Small intestine (tissue), 7 donors: Measurements from ENCODE around the gene RSPH1. TPM values are rescaled to one million over a fixed set of nuclear protein-coding genes. Genes with fewer than 3 reads are reported as not detected.
A peak's percentile ranks its signal among the peaks of the same experiment; 100 is the strongest.

ENCODE experiments used
- DNase-seq, 2 donors: peaks; one replicate each; pipeline versions ENCODE4 v3.0.0 to v3.0.0-alpha.2; 2013
- FAIRE-seq: peaks from 2 replicates; lab custom pipeline; 2012; peaks lifted over from hg19 to GRCh38; lab: Jason Lieb, UNC
- H3K27ac ChIP-seq, 3 donors: one replicate each; pipeline ENCODE4 v1.5.1; 2013; ENCODE audit warnings: low read length in 2 of 3, mild to moderate bottlenecking in 2 of 3, control low read depth in 1 of 3, inconsistent platforms in 1 of 3, low read depth in 1 of 3, moderate library complexity in 1 of 3
- H3K27me3 ChIP-seq, 3 donors: one replicate each; pipeline ENCODE4 v1.6.1; 2013; ENCODE audit warnings: low read length in 3 of 3, inconsistent platforms in 1 of 3; ENCODE audit not compliant: control insufficient read depth in 3 of 3, insufficient read depth in 3 of 3
- H3K36me3 ChIP-seq, 3 donors: one replicate each; pipeline ENCODE4 v1.6.1; 2013; ENCODE audit warnings: low read length in 3 of 3, inconsistent platforms in 1 of 3, low read depth in 1 of 3, mild to moderate bottlenecking in 1 of 3, moderate library complexity in 1 of 3; ENCODE audit not compliant: control insufficient read depth in 3 of 3, insufficient read depth in 2 of 3
- H3K4me1 ChIP-seq, 3 donors: one replicate each; pipeline ENCODE4 v1.6.1; 2013; ENCODE audit warnings: low read length in 2 of 3, inconsistent platforms in 1 of 3, low read depth in 1 of 3, mild to moderate bottlenecking in 1 of 3, moderate library complexity in 1 of 3; ENCODE audit not compliant: control insufficient read depth in 3 of 3, insufficient read depth in 2 of 3
- H3K4me3 ChIP-seq, 3 donors: one replicate each; pipeline ENCODE4 v1.5.1; 2013; ENCODE audit warnings: low read length in 3 of 3, control low read depth in 1 of 3, inconsistent platforms in 1 of 3, low read depth in 1 of 3, mild to moderate bottlenecking in 1 of 3, moderate library complexity in 1 of 3
- H3K9me3 ChIP-seq, 2 donors: one replicate each; pipeline ENCODE4 v1.6.1; 2013; ENCODE audit warnings: low read depth in 1 of 2, low read length in 1 of 2; ENCODE audit not compliant: control insufficient read depth in 2 of 2, insufficient read depth in 1 of 2
- WGBS, 3 donors: extraction: QIAGEN DNeasy Blood & Tissue Kit; methylation state at CpG; one replicate each; pipeline ENCODE4 v1.1.7; 2013; 5-methylcytosine and 5-hydroxymethylcytosine counted together
- polyA plus RNA-seq, 4 donors: library from polyadenylated mRNA; stranded (reverse) in 3 of 4; unstranded in 1 of 4; fragments of 200-250 nt in 3 of 4; fragments of 120-200 nt in 1 of 4; gene quantifications; one replicate each; pipeline versions ENCODE4 v1.2.1 to v1.2.3, GENCODE V29; 2013
- donor health status: healthy with polysubstance abuse.
- donor health status: control.
- donor health status: control.
- donor health status: Bipolar disorder and iron deficiency.
- donor health status: healthy.

The RSPH1 gene
- polyA plus RNA-seq, 4 donors = 3.8 to 14.1 (median 7.8) TPM

DNA sequence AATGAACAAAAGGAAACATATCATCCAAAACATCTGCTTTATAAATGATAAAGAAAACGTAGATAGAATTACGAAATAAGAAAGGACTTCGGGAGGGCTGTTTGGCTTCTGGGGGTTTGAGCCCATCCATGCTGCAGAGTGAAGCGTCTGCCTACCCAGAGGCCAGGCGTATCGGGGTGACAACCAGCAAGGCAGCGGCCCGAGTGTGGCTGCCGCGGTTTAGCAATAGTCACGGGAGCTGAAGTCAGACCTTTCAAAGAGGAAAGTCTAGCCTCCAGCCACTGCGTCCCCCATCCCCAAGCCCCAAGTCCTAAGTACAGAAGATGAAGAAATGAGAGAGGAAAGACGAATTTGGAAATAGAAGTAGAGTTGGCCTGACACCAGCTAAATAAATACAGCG, 26.2 kb upstream of the RSPH1 start:
- FAIRE-seq (no peak), DNase-seq (no peak)
- Histone ChIP-seq H3K36me3 (peaks cover 3 to 67% (median 8%) of the 10 kb centered on the region in 3 donors), H3K27ac (no peak overlapping the region), H3K4me3 (no peak overlapping the region), H3K9me3 (no peaks in the 10 kb centered on the region), H3K27me3 (no peaks in the 10 kb centered on the region), H3K4me1 (peaks cover 12 to 51% (median 19%) of the 10 kb centered on the region in 3 donors)
- WGBS, 3 donors = 89 to 92% (median 90%) methylated on average over 14 of the region's 14 CpGs

GRCh38 chr21:42521805-42522204, 25.8 kb upstream of the RSPH1 start:
- DNase-seq (no peak), FAIRE-seq (no peak)
- peaks cover 3 to 68% (median 8%) of the 10 kb centered on the region in 3 donors for H3K36me3 ChIP-seq
- no peaks in the 10 kb centered on the region for H3K27me3 ChIP-seq
- WGBS, 3 donors = 73 to 90% (median 85%) methylated on average over 6 of the region's 6 CpGs
- no peaks in the 10 kb centered on the region for H3K9me3 ChIP-seq
- H3K27ac ChIP-seq = no peak overlapping the region
- peaks cover 7 to 50% (median 16%) of the 10 kb centered on the region in 3 donors for H3K4me1 ChIP-seq
- no peak overlapping the region for H3K4me3 ChIP-seq

DNA sequence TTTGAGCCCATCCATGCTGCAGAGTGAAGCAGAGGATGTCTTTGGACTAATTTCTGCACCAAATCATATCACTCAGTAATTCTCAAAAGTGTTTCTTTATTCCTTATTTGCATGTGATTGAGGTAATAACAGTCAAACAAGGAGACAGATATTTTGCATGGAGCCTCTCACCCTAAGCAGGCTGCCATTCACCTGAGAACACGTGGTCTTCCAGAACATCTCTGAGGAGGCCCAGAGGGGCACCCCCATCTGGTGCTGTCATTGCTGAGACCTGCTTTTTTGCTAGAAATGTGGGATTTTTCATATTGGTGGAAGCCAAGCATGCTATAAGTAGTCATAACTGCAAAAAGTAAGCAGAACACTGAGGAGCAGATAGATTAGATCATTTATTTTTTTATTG, 25.4 kb upstream of the RSPH1 start:
- DNase-seq (no peak), FAIRE-seq (no peak)
- no peaks in the 10 kb centered on the region for H3K9me3 ChIP-seq
- H3K4me1 ChIP-seq = peaks cover 7 to 48% (median 16%) of the 10 kb centered on the region in 3 donors
- H3K27ac ChIP-seq = no peak overlapping the region
- peaks cover 3 to 68% (median 8%) of the 10 kb centered on the region in 3 donors for H3K36me3 ChIP-seq
- no peak overlapping the region for H3K4me3 ChIP-seq
- no peaks in the 10 kb centered on the region for H3K27me3 ChIP-seq
- WGBS, 3 donors = 73 to 80% (median 73%) methylated on average over 1 of the region's 1 CpG

GRCh38 chr21:42520628-42521253, 24.7 kb upstream of the RSPH1 start:
- H3K27ac ChIP-seq = peak overlapping the region in 1 of 3 donors; percentile 47
- 83 to 89% (median 86%) methylated on average over 18 of the region's 18 CpGs for WGBS, 3 donors
- no peaks in the 10 kb centered on the region for H3K27me3 ChIP-seq
- no peaks in the 10 kb centered on the region for H3K9me3 ChIP-seq
- DNase-seq (peak in 1 of 2 donors; percentile 60), FAIRE-seq (no peak)
- H3K36me3 ChIP-seq = peaks cover 3 to 68% (median 8%) of the 10 kb centered on the region in 3 donors
- H3K4me3 ChIP-seq = no peak overlapping the region
- H3K4me1 ChIP-seq = peaks cover 10 to 46% (median 13%) of the 10 kb centered on the region in 3 donors

DNA sequence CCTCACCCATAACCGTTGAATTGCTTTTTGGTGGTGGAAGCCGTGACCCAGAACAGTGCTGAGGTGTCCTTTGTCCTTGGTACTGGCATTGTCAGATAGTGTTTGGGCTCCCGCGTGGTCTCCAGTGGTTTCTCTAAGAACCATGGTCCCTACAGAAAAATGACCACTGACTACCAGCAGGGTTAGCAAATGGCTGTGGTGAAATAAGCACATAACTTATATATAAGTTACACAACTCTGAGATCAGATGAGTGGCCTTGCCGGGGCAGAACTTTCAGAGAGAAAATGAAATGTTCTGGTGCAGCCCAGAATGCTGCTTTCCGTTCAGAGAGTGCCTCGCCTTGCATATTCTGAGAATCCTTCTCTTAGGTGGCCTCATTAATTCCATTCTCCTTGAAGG, 22.6 kb upstream of the RSPH1 start:
- no peaks in the 10 kb centered on the region for H3K27me3 ChIP-seq
- peaks cover under 1 to 32% (median 7%) of the 10 kb centered on the region in 3 donors for H3K4me1 ChIP-seq
- DNase-seq (no peak), FAIRE-seq (no peak)
- H3K36me3 ChIP-seq = peaks cover 3 to 60% (median 7%) of the 10 kb centered on the region in 3 donors
- no peak overlapping the region for H3K27ac ChIP-seq
- H3K4me3 ChIP-seq = no peak overlapping the region
- WGBS, 3 donors = 65 to 87% (median 81%) methylated on average over 7 of the region's 7 CpGs
- H3K9me3 ChIP-seq = no peaks in the 10 kb centered on the region

DNA sequence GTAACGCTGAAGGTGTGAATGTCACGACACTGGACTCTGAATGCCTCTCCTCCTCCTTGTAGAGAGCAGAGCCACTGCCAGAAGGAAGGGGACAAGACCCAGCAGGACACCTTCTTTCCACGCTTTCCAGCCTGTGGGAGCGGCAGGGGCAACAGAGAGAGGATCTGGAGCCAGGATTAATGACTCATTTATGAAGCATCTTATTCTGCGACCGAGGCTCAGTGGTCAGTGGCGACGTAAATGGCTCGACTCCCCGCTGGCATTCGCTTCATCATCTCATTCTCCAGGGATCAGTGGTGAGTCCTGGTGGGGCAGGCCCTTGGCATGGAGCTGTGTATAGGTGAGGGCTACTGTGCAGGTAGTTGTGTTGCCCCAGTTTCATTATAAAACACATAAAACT, 22.2 kb upstream of the RSPH1 start:
- 56 to 85% (median 75%) methylated on average over 11 of the region's 11 CpGs for whole genome bisulfite sequencing, 3 donors
- H3K36me3 ChIP-seq = peaks cover 3 to 56% (median 7%) of the 10 kb centered on the region in 3 donors
- peak overlapping the region in 1 of 3 donors; percentile 11 for H3K27ac ChIP-seq

GRCh38 chr21:42515708-42516502, 19.9 kb upstream of the RSPH1 start:
- FAIRE-seq (no peak), DNase-seq (peak; percentile 57 to 66)
- H3K4me3 ChIP-seq = peak overlapping the region in 2 of 3 donors; percentile 81 to 98
- H3K4me1 ChIP-seq = peaks cover 0 to 26% (median 4%) of the 10 kb centered on the region in 3 donors
- no peaks in the 10 kb centered on the region for H3K27me3 ChIP-seq
- WGBS, 3 donors = 36 to 67% (median 55%) methylated on average over 12 of the region's 12 CpGs
- H3K36me3 ChIP-seq = peaks cover 0 to 34% (median 7%) of the 10 kb centered on the region in 3 donors
- H3K9me3 ChIP-seq = no peaks in the 10 kb centered on the region
- peak overlapping the region in 2 of 3 donors; percentile 34 to 42 for H3K27ac ChIP-seq

More for the DNA sequence above, 22.2 kb upstream of the RSPH1 start:
- DNase-seq (no peak), FAIRE-seq (no peak)
- no peak overlapping the region for H3K4me3 ChIP-seq
- H3K4me1 ChIP-seq = peaks cover 0 to 29% (median 7%) of the 10 kb centered on the region in 3 donors
- H3K9me3 ChIP-seq = no peaks in the 10 kb centered on the region
- no peaks in the 10 kb centered on the region for H3K27me3 ChIP-seq

- Histone ChIP-seq H3K4me1 (peaks cover 0 to 26% (median 4%) of the 10 kb centered on the region in 3 donors), H3K9me3 (no peaks in the 10 kb centered on the region), H3K27ac (peak overlapping the region; percentile 76 to 87 (median 85)), H3K4me3 (peak overlapping the region; percentile 81 to 98 (median 92)), H3K36me3 (peaks cover 0 to 29% (median 7%) of the 10 kb centered on the region in 3 donors), H3K27me3 (no peaks in the 10 kb centered on the region)
- DNase-seq (peak in 1 of 2 donors; percentile 40), FAIRE-seq (no peak)
- WGBS, 3 donors = 6 to 21% (median 11%) methylated on average over 5 of the region's 5 CpGs
Observed at GRCh38 chr21:42514883-42515228, 18.8 kb upstream of the RSPH1 start.
